ENCODE data around the gene MCC. TPM values are rescaled to one million over a fixed set of nuclear protein-coding genes. Genes with fewer than 3 reads are reported as not detected.

The MCC gene
- 22.7 TPM for total RNA-seq (ENCODE audit: unreplicated experiment)
- long read RNA-seq, partial matches to known transcripts: 2 of 2 reads
- long read RNA-seq, other reads (novel, unspliced or antisense): 0 of 2 reads

DNA sequence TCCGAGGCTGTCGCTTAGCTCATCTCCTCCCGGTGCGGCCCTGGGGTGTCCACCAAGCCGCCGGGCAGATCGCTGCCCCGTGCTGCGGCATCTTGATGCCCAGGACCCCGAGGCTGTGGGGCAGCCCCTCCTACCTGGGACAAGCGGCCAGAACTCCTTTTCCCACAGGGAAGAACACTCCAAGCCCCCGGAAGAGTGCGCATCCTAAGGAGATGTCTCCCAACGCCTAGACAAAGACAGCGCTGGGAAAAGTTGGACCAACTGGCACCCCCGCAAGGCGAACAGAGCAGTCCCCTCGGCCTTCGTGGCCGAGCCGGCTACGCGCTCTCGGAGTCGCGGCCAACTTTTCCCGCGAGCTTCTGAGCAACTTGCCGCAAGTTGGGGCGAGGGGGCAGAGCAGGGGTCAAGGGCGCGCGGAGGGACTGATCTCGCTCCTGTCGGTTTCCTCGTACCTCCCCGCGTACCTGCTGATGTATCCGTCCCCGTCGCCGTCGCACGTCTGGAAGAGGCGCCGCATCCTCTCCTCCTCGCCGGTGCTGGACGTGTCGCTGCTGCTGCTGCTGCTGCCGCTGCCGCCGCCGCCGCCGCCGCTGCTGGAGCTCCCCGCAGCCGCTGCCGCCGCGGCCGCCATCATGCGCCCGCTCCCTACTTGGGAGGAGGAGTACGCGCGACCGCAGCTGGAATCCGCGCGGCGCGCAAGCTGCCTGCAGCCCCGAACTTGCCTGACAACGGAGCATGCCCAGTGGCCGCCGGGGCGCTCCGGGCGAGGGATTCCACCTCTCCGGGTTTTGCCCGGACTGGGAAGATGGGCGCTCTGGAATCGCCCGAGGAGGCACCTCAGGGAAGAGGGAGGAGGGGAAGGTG, at the start of gene MCC:
Gene MCC, minus strand, starts transcription at position 673 of the 864 bp plus-strand sequence.
- Mint-ChIP-seq H3K27me3 (ENCODE audit: unreplicated experiment) (peaks cover 3% of the 10 kb centered on the region), H3K27ac (ENCODE audit: unreplicated experiment) (no peak within 1 kb of the TSS)
- DNase-seq (ENCODE audit: low spot score): peak; percentile 78

DNA sequence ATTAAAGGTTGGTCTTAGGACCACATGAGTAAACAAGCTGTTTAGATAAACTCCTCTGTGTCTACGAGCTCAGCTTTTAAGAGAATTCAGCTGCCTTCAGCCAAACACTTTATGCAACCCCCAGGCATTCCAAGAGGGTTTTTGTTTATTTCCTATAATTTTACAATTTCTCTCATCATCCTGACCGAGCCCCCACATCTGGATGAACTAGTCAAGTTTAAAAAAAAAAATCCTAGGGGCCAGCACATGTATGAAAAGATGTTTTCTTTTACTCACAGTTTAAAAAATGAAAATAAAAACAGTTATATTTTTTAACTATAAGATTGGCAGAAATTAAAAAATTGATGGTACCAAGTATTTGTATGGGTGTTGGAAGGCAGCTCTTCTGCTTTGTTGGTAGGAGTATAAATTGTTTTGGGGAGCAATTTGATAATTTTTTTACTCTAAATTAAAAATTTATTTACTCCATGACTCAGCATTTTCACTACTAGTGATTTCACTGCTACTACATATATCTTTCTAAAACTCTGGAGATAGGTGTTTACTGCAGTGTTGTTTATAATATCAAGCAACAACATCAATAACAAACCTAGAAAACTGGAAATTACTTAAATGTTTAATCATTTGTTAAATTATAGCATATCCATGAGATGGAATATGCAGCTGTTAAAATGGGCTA, 43.4 kb upstream of the MCC start:
- H3K27me3 Mint-ChIP-seq (ENCODE audit: unreplicated experiment): no peaks in the 10 kb centered on the region
- H3K36me3 Mint-ChIP-seq (ENCODE audit: low read depth, unreplicated experiment): peaks cover 42% of the 10 kb centered on the region
- no peak for DNase-seq (ENCODE audit: low spot score)
- H3K9me3 Mint-ChIP-seq (ENCODE audit: unreplicated experiment): peaks cover 5% of the 10 kb centered on the region
- TF ChIP-seq, protein P1, sequence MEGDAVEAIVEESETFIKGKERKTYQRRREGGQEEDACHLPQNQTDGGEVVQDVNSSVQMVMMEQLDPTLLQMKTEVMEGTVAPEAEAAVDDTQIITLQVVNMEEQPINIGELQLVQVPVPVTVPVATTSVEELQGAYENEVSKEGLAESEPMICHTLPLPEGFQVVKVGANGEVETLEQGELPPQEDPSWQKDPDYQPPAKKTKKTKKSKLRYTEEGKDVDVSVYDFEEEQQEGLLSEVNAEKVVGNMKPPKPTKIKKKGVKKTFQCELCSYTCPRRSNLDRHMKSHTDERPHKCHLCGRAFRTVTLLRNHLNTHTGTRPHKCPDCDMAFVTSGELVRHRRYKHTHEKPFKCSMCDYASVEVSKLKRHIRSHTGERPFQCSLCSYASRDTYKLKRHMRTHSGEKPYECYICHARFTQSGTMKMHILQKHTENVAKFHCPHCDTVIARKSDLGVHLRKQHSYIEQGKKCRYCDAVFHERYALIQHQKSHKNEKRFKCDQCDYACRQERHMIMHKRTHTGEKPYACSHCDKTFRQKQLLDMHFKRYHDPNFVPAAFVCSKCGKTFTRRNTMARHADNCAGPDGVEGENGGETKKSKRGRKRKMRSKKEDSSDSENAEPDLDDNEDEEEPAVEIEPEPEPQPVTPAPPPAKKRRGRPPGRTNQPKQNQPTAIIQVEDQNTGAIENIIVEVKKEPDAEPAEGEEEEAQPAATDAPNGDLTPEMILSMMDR (IDR thresholded peaks at IDR 0.05; ENCODE audit: unreplicated experiment): no peak
- H3K4me3 Mint-ChIP-seq (ENCODE audit: unreplicated experiment): peak overlapping the region; percentile 42
- no peaks in the 10 kb centered on the region for H3K4me1 Mint-ChIP-seq (ENCODE audit: unreplicated experiment)
- H3K27ac Mint-ChIP-seq (ENCODE audit: unreplicated experiment): no peak overlapping the region

More for the DNA sequence above, at the start of gene MCC:
- TF ChIP-seq, protein P1 (IDR thresholded peaks at IDR 0.05; ENCODE audit: unreplicated experiment): no peak
- Mint-ChIP-seq H3K4me1 (ENCODE audit: unreplicated experiment) (peaks cover 2% of the 10 kb centered on the region), H3K9me3 (ENCODE audit: unreplicated experiment) (no peaks in the 10 kb centered on the region), H3K4me3 (ENCODE audit: unreplicated experiment) (peak within 1 kb of the TSS; percentile 81), H3K36me3 (ENCODE audit: low read depth, unreplicated experiment) (peaks cover 8% of the 10 kb centered on the region)

DNA sequence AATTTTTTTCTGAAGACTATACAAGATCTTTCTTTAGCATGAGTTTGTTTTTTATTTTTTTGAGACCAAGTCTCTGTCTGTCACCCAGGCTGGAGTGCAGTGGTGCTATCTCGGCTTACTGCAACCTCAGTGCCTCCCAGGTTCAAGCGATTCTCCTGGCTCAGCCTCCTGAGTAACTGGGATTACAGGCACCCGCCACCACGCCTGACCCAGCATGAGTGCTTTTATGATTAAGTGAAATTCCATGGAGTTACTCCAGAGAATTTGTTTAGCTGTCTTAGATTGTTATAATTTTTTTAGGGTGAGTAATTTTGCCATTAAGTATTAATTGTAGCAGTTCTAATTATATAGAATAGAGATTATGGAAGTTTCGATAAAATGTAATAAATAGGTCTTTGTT, 39.5 kb upstream of the MCC start:
- TF ChIP-seq, protein P1 (IDR thresholded peaks at IDR 0.05; ENCODE audit: unreplicated experiment): no peak
- no peak for DNase-seq (ENCODE audit: low spot score)
- Mint-ChIP-seq H3K36me3 (ENCODE audit: low read depth, unreplicated experiment) (peaks cover 24% of the 10 kb centered on the region), H3K9me3 (ENCODE audit: unreplicated experiment) (peaks cover 5% of the 10 kb centered on the region), H3K4me1 (ENCODE audit: unreplicated experiment) (peaks cover 10% of the 10 kb centered on the region), H3K4me3 (ENCODE audit: unreplicated experiment) (no peak overlapping the region), H3K27ac (ENCODE audit: unreplicated experiment) (no peak overlapping the region), H3K27me3 (ENCODE audit: unreplicated experiment) (no peaks in the 10 kb centered on the region)

DNA sequence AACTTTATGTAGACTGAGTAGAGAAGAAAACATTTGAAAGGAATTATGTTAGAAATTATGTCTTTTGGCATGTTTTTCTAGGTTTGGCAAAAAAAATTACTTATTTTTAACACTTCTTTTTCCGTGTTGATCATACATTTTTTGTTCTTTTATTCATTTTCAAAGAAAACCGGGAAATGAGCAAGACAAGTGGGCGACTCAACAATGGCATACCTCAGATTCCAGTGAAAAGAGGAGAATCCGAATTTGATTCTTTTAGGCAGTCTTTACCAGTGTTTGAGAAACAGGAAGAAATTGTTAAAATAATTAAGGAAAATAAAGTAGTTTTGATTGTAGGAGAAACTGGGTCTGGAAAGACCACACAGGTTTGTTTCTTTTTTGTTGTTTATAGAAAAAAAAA, 38.2 kb upstream of the MCC start:
- peaks cover 10% of the 10 kb centered on the region for H3K4me1 Mint-ChIP-seq (ENCODE audit: unreplicated experiment)
- peak overlapping the region; percentile 92 for H3K27ac Mint-ChIP-seq (ENCODE audit: unreplicated experiment)
- H3K9me3 Mint-ChIP-seq (ENCODE audit: unreplicated experiment): peaks cover 5% of the 10 kb centered on the region
- H3K4me3 Mint-ChIP-seq (ENCODE audit: unreplicated experiment): no peak overlapping the region
- H3K36me3 Mint-ChIP-seq (ENCODE audit: low read depth, unreplicated experiment): peaks cover 13% of the 10 kb centered on the region
- no peaks in the 10 kb centered on the region for H3K27me3 Mint-ChIP-seq (ENCODE audit: unreplicated experiment)
- DNase-seq (ENCODE audit: low spot score): no peak
- TF ChIP-seq, protein P1 (IDR thresholded peaks at IDR 0.05; ENCODE audit: unreplicated experiment): no peak

Measured in endothelial cell (in vitro differentiated cells).